H1 (cell line): ENCODE data around the gene MELTF. TPM values are rescaled to one million over a fixed set of nuclear protein-coding genes. Genes with fewer than 3 reads are reported as not detected.

ENCODE experiments used
- ATF2 ChIP-seq: IDR thresholded peaks from 2 replicates; pipeline ENCODE4 v1.6.1; 2012; ENCODE audit warnings: low read length, inconsistent platforms
- BRCA1 ChIP-seq: IDR thresholded peaks from 2 replicates; pipeline ENCODE4 v1.6.1; 2012; ENCODE audit warnings: low read depth, low read length, improper control_type of control experiment
- CTCF ChIP-seq, 3 experiments: IDR thresholded peaks; 1 replicate in 2 of 3; 2 replicates in 1 of 3; pipeline versions ENCODE4 v1.5.1 to v1.6.1; 2011; ENCODE audit warnings: low read length in 3 of 3, mild to moderate bottlenecking in 3 of 3, inconsistent platforms in 2 of 3, low read depth in 1 of 3, moderate library complexity in 1 of 3; ENCODE audit not compliant: insufficient read depth in 1 of 3; ENCODE audit errors: control extremely low read depth in 1 of 3
- EGR1 ChIP-seq: IDR thresholded peaks from 2 replicates; pipeline ENCODE4 v1.6.1; 2011; ENCODE audit warnings: low read depth, low read length, borderline replicate concordance
- EZH2 ChIP-seq: fragments of 200-600 bp; sonication (generic); IDR thresholded peaks from 2 replicates; pipeline ENCODE4 v1.7.1; 2012; ENCODE audit warnings: low read depth, mild to moderate bottlenecking, moderate library complexity, low read length, inconsistent platforms; ENCODE audit not compliant: severe bottlenecking
- RBBP5 ChIP-seq: IDR thresholded peaks from 2 replicates; pipeline ENCODE4 v1.7.1; 2012; ENCODE audit warnings: low read depth, mild to moderate bottlenecking, inconsistent platforms, low read length, moderate library complexity, borderline replicate concordance
- RFX5 ChIP-seq: IDR thresholded peaks from 2 replicates; pipeline ENCODE4 v1.6.1; 2011; ENCODE audit warnings: low read depth, low read length, improper control_type of control experiment, borderline replicate concordance
- polyA plus RNA-seq, 7 experiments: library from polyadenylated mRNA; depleted of rRNA in 3 of 7; stranded (reverse) in 5 of 7; unstranded in 2 of 7; fragments of >200 nt in 5 of 7; fragments of 200-250 nt in 2 of 7; gene quantifications; 1 replicate in 5 of 7; 2 replicates in 1 of 7; 4 replicates in 1 of 7; pipeline versions ENCODE4 v1.2.1 to v1.2.3, GENCODE V29; 2011 to 2013; ENCODE audit warnings: missing spikeins in 2 of 7, mixed read lengths in 2 of 7
- total RNA-seq: library from RNA; stranded (reverse); fragmentation: NEBNext Ultra II Directional; extraction: Animal tissue kit (Norgen Biotek cat#: 25700); gene quantifications from 2 replicates; pipeline ENCODE4 v1.2.1, GENCODE V29; 2021

MELTF gene
- total and polyA plus RNA-seq, 2 of the 8 experiments (the other 6 are each of a cell fraction or from before 2014, with no cell fraction given): 1.7 to 3.5 TPM

DNA sequence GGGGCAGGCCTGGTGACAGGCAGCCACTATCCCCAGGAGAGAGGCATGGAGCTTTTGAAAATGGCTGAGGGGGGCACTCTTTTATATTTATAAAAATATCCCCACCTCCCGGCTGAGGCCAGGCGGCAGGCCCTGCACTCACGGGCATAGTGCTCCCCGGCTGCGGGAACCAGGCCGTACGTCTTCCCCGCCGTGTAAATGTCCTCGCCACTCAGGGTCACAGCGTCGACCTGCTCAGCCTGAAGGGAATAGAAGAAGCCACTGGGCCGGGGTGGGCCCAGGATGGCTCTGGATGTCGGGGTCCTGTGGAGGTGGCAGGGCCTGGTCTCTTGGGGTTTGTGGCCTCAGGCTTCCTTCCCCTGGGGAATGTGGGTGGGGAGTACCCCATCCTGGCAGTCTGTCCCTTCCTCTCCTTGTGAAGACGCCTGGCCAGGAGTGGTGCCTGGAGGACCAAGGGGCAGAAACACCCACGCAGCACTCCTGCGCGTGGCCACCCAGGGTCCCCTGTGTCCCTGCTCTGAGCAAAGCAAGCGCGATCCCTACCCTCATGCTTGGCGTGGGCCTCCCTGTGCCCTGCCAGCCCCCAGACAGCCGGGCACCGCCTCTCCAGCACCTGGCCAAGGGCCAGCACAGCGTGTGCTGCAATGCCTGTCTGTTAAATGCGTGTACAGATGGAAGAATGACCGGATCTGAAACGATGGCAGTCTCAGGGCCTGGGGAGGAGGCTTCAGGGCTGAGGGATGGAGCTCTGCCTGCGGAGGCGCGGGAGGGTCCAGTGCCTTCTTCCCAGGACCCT is 18.9 kb downstream of the MELTF start (continued):
- TF ChIP-seq CTCF (IDR thresholded peaks at IDR 0.05; ENCODE audit: control extremely low read depth in 1 of 3, insufficient read depth in 1 of 3, low read depth in 1 of 3, low read length in 3 of 3) (no peak), RFX5 (no peak), EGR1 (no peak), BRCA1 (no peak), EZH2 (no peak), RBBP5 (no peak), ATF2 (no peak)
- TF ChIP-seq, all 59 proteins: peak for 0
